Cardiac muscle cell (in vitro differentiated cells and primary cell): Measurements from ENCODE around the gene TUBA3C. TPM values are rescaled to one million over a fixed set of nuclear protein-coding genes. Genes with fewer than 3 reads are reported as not detected.
"Not testable (repeated sequence)": the region's sequence is repeated elsewhere in the genome, so short reads cannot be mapped to it uniquely, and the experiment has no call there.

ENCODE experiments used
- DNase-seq, 2 donors: peaks; one replicate each; pipeline versions ENCODE4 v3.0.0 to v3.0.0-alpha.2; 2010 to 2017; ENCODE audit warnings: low read depth in 1 of 2, low spot score in 1 of 2
- H3K27ac ChIP-seq: fragments of 200-600 bp; sonication (generic); 2 replicates; pipeline ENCODE4 v1.5.1; 2016
- H3K27me3 ChIP-seq: fragments of 200-600 bp; sonication (generic); 2 replicates; pipeline ENCODE4 v1.6.0; 2016; ENCODE audit warnings: control low read depth
- H3K36me3 ChIP-seq: fragments of 200-600 bp; sonication (generic); 2 replicates; pipeline ENCODE4 v1.5.1; 2016; ENCODE audit warnings: control low read depth
- H3K4me1 ChIP-seq: fragments of 200-600 bp; sonication (generic); 2 replicates; pipeline ENCODE4 v1.8.1; 2017; ENCODE audit warnings: low read depth, mild to moderate bottlenecking, mixed run types
- H3K4me3 ChIP-seq: fragments of 200-600 bp; sonication (generic); 2 replicates; pipeline ENCODE4 v1.5.1; 2016; ENCODE audit warnings: mild to moderate bottlenecking
- H3K9me3 ChIP-seq: fragments of 200-600 bp; sonication (generic); 2 replicates; pipeline ENCODE4 v1.5.1; 2017; ENCODE audit warnings: low read depth, mild to moderate bottlenecking, control low read depth
- polyA plus RNA-seq: library from polyadenylated mRNA; unstranded; fragments of >200 nt; fragmentation: Nextera tagmentation; extraction: Ambion mirVana; gene quantifications from 2 replicates; pipeline ENCODE4 v1.2.1, GENCODE V29; 2016
- total RNA-seq: library from RNA; depleted of rRNA; stranded (reverse); fragments of >200 nt; gene quantifications from 2 replicates; pipeline ENCODE4 v1.2.3, GENCODE V29; 2016
- TF ChIP-seq, protein P1 (sequence below): IDR thresholded peaks from 2 replicates; pipeline ENCODE4 v1.5.1; 2012; ENCODE audit warnings: low read depth, mild to moderate bottlenecking, low read length

Gene TUBA3C
- total and polyA plus RNA-seq, 2 experiments from 2014 or later = not detected

DNA sequence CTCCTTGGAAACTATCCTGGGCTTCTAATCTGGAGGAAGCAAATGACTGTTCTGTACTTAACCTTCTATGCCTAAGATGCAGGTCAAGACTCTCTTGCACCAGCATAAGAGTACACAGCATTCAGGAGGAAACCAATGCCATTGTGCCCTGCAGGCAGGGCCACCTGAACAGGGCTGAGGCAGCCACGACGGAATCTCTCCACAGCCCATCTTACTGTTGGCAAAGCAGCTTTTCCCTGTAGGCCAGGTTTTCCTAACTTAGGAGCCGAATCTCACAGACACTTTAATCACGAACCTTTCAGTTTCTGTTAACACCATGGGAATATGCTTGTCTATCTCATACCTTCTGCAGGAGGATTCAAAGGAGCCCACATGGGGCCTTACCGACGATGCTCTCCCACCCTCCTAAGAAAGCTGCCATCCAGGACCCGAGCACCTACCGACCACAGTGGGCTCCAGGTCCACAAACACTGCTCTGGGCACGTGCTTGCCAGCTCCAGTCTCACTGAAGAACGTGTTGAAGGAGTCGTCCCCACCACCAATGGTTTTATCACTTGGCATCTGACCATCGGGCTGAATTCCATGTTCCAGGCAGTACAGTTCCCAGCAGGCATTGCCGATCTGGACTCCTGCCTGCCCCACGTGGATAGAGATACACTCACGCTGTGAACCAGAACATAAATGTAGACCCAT is 2.6 kb downstream of the TUBA3C start:
- TF ChIP-seq, protein P1, sequence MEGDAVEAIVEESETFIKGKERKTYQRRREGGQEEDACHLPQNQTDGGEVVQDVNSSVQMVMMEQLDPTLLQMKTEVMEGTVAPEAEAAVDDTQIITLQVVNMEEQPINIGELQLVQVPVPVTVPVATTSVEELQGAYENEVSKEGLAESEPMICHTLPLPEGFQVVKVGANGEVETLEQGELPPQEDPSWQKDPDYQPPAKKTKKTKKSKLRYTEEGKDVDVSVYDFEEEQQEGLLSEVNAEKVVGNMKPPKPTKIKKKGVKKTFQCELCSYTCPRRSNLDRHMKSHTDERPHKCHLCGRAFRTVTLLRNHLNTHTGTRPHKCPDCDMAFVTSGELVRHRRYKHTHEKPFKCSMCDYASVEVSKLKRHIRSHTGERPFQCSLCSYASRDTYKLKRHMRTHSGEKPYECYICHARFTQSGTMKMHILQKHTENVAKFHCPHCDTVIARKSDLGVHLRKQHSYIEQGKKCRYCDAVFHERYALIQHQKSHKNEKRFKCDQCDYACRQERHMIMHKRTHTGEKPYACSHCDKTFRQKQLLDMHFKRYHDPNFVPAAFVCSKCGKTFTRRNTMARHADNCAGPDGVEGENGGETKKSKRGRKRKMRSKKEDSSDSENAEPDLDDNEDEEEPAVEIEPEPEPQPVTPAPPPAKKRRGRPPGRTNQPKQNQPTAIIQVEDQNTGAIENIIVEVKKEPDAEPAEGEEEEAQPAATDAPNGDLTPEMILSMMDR = no peak
- no peak for DNase-seq
- Histone ChIP-seq H3K4me3 (no peak overlapping the region), H3K27me3 (no peaks in the 10 kb centered on the region), H3K9me3 (no peaks in the 10 kb centered on the region), H3K27ac (no peak overlapping the region), H3K36me3 (no peaks in the 10 kb centered on the region), H3K4me1 (no peaks in the 10 kb centered on the region)

DNA sequence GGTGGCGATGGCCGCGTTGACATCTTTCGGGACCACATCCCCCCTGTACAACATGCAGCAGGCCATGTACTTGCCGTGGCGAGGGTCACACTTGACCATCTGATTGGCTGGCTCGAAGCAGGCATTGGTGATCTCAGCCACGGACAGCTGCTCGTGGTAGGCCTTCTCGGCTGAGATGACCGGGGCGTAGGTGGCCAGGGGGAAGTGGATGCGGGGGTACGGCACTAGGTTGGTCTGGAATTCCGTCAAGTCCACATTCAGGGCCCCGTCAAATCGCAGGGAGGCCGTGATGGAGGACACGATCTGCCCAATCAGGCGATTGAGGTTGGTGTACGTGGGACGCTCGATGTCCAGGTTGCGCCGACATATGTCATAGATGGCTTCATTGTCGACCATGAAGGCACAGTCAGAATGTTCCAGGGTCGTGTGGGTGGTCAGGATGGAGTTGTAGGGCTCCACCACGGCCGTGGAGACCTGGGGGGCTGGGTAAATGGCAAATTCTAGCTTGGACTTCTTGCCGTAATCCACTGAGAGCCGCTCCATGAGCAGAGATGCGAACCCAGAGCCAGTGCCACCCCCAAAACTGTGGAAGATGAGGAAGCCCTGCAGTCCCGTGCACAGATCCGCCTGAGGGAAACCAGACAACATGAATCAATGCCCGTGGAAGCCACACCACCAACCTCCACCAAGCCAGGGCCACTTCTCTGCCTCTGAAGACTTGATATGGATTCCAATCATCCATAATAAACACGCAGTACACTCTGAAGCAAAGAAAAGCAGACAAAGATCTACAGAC is 4.4 kb downstream of the TUBA3C start:
- H3K36me3 ChIP-seq, H3K9me3 ChIP-seq, H3K27me3 ChIP-seq, DNase-seq, H3K4me3 ChIP-seq, H3K27ac ChIP-seq, H3K4me1 ChIP-seq: not testable (repeated sequence)

DNA sequence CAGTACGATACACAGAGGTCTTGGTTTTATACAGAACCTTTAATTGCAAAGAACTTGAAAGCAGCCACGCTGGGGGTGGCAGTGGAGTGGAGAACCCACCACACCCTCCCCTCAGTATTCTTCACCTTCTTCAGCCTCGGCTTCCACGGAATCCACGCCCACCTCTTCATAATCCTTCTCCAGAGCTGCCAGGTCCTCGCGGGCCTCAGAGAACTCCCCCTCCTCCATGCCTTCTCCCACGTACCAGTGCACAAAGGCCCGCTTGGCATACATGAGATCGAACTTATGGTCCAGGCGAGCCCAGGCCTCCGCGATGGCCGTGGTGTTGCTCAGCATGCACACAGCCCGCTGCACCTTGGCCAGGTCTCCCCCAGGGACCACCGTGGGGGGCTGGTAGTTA is 7.9 kb downstream of the TUBA3C start:
- H3K4me1 ChIP-seq = no peaks in the 10 kb centered on the region
- DNase-seq = no peak
- H3K9me3 ChIP-seq = no peaks in the 10 kb centered on the region
- TF ChIP-seq, protein P1 = no peak
- no peaks in the 10 kb centered on the region for H3K27me3 ChIP-seq
- H3K36me3 ChIP-seq = no peaks in the 10 kb centered on the region
- no peak overlapping the region for H3K27ac ChIP-seq
- H3K4me3 ChIP-seq = no peak overlapping the region

DNA sequence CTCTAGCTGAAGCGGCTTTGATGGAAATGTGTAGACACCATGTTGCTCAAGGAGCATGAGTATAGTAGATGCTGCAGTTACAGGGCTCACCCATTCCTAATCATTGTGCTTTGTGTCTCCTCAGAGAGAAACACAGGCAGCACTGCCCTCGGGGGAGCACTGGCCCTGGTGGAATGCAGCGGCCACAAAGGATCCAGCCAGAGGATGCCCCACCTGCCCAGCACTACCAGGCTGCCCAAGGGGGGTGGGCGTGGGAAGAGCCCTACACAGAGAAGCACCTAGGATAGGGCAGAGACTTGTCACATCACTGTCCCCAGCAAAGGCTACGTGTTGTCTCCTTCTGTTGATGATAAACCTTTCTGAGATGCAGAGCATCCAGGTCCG is 9.0 kb downstream of the TUBA3C start:
- no peak for DNase-seq
- Histone ChIP-seq H3K27me3 (no peaks in the 10 kb centered on the region), H3K36me3 (no peaks in the 10 kb centered on the region), H3K4me1 (no peaks in the 10 kb centered on the region), H3K4me3 (no peak overlapping the region), H3K27ac (no peak overlapping the region), H3K9me3 (no peaks in the 10 kb centered on the region)
- TF ChIP-seq, protein P1 = no peak

DNA sequence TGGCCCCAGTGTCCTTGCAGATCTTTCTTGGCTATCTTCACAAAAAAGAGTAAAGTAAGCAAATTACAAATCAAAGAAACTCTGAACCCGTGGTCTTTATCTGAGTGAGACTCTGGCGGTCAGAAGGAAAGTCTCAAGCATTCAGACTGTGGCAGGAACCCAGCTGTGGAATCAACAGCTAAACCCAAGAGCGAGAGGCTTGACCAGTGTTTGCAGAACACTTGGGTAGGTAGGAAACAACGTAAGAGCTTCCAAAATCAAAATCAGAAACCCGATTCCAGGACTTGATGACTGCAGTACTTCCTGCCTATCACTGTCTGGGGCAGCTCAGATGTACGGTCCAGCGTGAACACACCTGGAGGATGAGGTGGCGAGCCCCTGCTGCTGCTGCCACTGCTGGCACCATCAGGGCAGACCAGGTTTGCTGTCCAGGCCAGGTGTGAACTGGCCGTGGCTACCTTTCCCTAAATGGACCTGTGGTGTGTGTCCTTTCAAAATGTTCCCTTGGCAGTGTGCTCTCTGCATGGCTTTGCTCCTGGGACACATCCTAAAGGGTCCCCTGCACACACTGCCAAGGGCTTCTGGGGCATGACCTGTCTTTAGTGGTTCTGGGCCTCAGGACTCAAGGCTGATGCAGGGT is 9.5 kb downstream of the TUBA3C start:
- Histone ChIP-seq H3K36me3 (no peaks in the 10 kb centered on the region), H3K9me3 (no peaks in the 10 kb centered on the region), H3K27me3 (no peaks in the 10 kb centered on the region), H3K4me1 (no peaks in the 10 kb centered on the region), H3K27ac (no peak overlapping the region), H3K4me3 (no peak overlapping the region)
- TF ChIP-seq, protein P1 = no peak
- no peak for DNase-seq

DNA sequence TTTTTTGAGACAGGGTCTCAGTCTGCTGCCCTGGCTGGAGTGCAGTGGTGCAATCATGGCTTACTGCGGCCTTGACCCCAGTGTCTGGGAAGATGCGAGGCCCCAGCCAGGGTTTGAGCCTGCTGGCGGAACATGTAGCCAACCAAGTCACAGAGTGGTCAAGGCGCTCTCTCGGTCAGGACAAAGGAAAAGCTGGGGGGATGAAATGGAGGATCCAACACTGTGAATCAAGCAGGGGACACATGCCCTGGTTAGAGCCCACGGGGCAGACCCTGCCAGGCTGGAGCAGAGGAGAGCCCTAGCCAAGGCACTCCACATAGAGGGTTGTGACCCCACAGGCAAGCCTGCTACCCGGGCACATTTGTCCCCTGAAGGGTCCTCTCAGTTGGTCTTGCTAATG is 10.1 kb downstream of the TUBA3C start:
- TF ChIP-seq, protein P1 = no peak
- Histone ChIP-seq H3K36me3 (no peaks in the 10 kb centered on the region), H3K27ac (no peak overlapping the region), H3K9me3 (no peaks in the 10 kb centered on the region), H3K4me3 (no peak overlapping the region), H3K4me1 (no peaks in the 10 kb centered on the region), H3K27me3 (no peaks in the 10 kb centered on the region)
- no peak for DNase-seq
